A549 (cell line): ENCODE results near the gene FRY. TPM values are rescaled to one million over a fixed set of nuclear protein-coding genes. Genes with fewer than 3 reads are reported as not detected.

Source experiments
- ATAC-seq, 2 experiments: fragments of 200-7000 bp in 1 of 2; fragments of >200 bp in 1 of 2; cut with Nextera tagmentation in 1 of 2; cut with Tn5 transposase in 1 of 2; 3 replicates each; pipeline versions ENCODE4 v1.8.0 to v1.9.1; 2018 to 2020; ENCODE audit warnings: mild to moderate bottlenecking in 1 of 2, moderate library complexity in 1 of 2
- CTCF ChIA-PET: fragments of 300-600 bp; sonication (Branson Sonifier 250); formaldehyde crosslinking; extraction: SDS; loops from one replicate; lab custom pipeline; 2021; ENCODE audit warnings: antibody characterized with exemption, inconsistent platforms; lab: Yijun Ruan, JAX
- POLR2A ChIA-PET: fragments of 350-600 bp; formaldehyde crosslinking; extraction: SDS; loops from one replicate; lab custom pipeline; 2021; ENCODE audit warnings: antibody characterized with exemption, inconsistent platforms; lab: Yijun Ruan, JAX
- DNase-seq, 2 experiments: peaks; one replicate each; pipeline versions ENCODE4 v3.0.0 to v3.0.0-alpha.2; 2011 to 2016; ENCODE audit warnings: low read depth in 1 of 2, low spot score in 1 of 2
- FAIRE-seq: peaks from 2 replicates; lab custom pipeline; 2011; peaks lifted over from hg19 to GRCh38; lab: Jason Lieb, UNC
- H3K27ac ChIP-seq, 2 experiments: fragments of >200 bp; sonication (Bioruptor Twin); formaldehyde crosslinking; 3 replicates each; pipeline ENCODE4 v1.5.1; 2016 to 2017
- H3K4me1 ChIP-seq: fragments of >200 bp; sonication (Bioruptor Twin); formaldehyde crosslinking; 3 replicates; pipeline ENCODE4 v1.6.1; 2016
- H3K4me2 ChIP-seq: fragments of >200 bp; sonication (Bioruptor Twin); formaldehyde crosslinking; 3 replicates; pipeline ENCODE4 v1.6.1; 2016
- H3K4me3 ChIP-seq: fragments of >200 bp; sonication (Bioruptor Twin); formaldehyde crosslinking; 3 replicates; pipeline ENCODE4 v1.5.1; 2016
- H3K9me3 ChIP-seq: fragments of >200 bp; sonication (Bioruptor Twin); formaldehyde crosslinking; 3 replicates; pipeline ENCODE4 v1.6.1; 2016
- BHLHE40 ChIP-seq: IDR thresholded peaks from 2 replicates; pipeline ENCODE4 v1.6.1; 2012; ENCODE audit warnings: low read depth, low read length, inconsistent platforms
- CBX2 ChIP-seq: fragments of 200-600 bp; sonication (generic); IDR thresholded peaks from 2 replicates; pipeline ENCODE4 v1.6.1; 2016; ENCODE audit warnings: low read depth, mild to moderate bottlenecking, borderline replicate concordance
- CBX8 ChIP-seq: fragments of 200-600 bp; sonication (generic); IDR thresholded peaks from 2 replicates; pipeline ENCODE4 v1.6.1; 2016
- CHD2 ChIP-seq: fragments of 150-350 bp; IDR thresholded peaks from 2 replicates; pipeline ENCODE4 v1.6.1; 2014; ENCODE audit warnings: low read length; ENCODE audit not compliant: partially characterized antibody
- CHD4 ChIP-seq: fragments of 200-600 bp; sonication (generic); IDR thresholded peaks from 2 replicates; pipeline ENCODE4 v1.6.1; 2016; ENCODE audit warnings: antibody characterized with exemption, mild to moderate bottlenecking, borderline replicate concordance
- EHF ChIP-seq: fragments of 250-450 bp; sonication (Bioruptor Pico); IDR thresholded peaks from 2 replicates; pipeline ENCODE4 v1.5.0; 2020; ENCODE audit warnings: mild to moderate bottlenecking
- EHMT2 ChIP-seq: fragments of 200-600 bp; sonication (generic); IDR thresholded peaks from 2 replicates; pipeline ENCODE4 v1.6.1; 2016; ENCODE audit warnings: antibody characterized with exemption, low read depth, mild to moderate bottlenecking, moderate library complexity
- EP300 ChIP-seq, 2 experiments: fragments of >200 bp; sonication (Bioruptor Twin); formaldehyde crosslinking; IDR thresholded peaks; 2 replicates in 1 of 2; 3 replicates in 1 of 2; pipeline ENCODE4 v1.6.1; 2016 to 2017
- FOSB ChIP-seq: fragments of 250-450 bp; sonication (Bioruptor Pico); IDR thresholded peaks from 2 replicates; pipeline ENCODE4 v1.5.0; 2020; ENCODE audit warnings: mild to moderate bottlenecking, moderate library complexity
- HDAC2 ChIP-seq: fragments of 200-600 bp; sonication (generic); IDR thresholded peaks from 2 replicates; pipeline ENCODE4 v1.6.1; 2016
- HEYL ChIP-seq: fragments of 250-450 bp; sonication (Bioruptor Pico); IDR thresholded peaks from 2 replicates; pipeline ENCODE4 v1.8.0; 2021; ENCODE audit warnings: mild to moderate bottlenecking, moderate library complexity
- HOXB13 ChIP-seq: fragments of 250-450 bp; sonication (Bioruptor Pico); IDR thresholded peaks from 2 replicates; pipeline ENCODE4 v1.5.0; 2020; ENCODE audit warnings: low read depth, mild to moderate bottlenecking, moderate library complexity
- JUN ChIP-seq, 2 experiments: fragments of >200 bp; sonication (Bioruptor Twin); formaldehyde crosslinking; IDR thresholded peaks; 2 replicates in 1 of 2; 3 replicates in 1 of 2; pipeline ENCODE4 v1.6.1; 2016 to 2017
- KDM1A ChIP-seq: fragments of 200-600 bp; sonication (generic); IDR thresholded peaks from 2 replicates; pipeline ENCODE4 v1.6.1; 2016; ENCODE audit warnings: low read depth, mild to moderate bottlenecking
- MAFK ChIP-seq: fragments of 450-650 bp; IDR thresholded peaks from 2 replicates; pipeline ENCODE4 v1.6.1; 2014; ENCODE audit not compliant: partially characterized antibody
- NFE2L2 ChIP-seq: fragments of 150-350 bp; conservative IDR thresholded peaks from 2 replicates; pipeline ENCODE4 v1.6.1; 2014; ENCODE audit warnings: low read length
- NPAS2 ChIP-seq: fragments of 250-450 bp; sonication (Bioruptor Pico); IDR thresholded peaks from 2 replicates; pipeline ENCODE4 v1.8.0; 2022; ENCODE audit warnings: mild to moderate bottlenecking, moderate library complexity, borderline replicate concordance
- POLR2A ChIP-seq: IDR thresholded peaks from 2 replicates; pipeline ENCODE4 v1.6.1; 2012; ENCODE audit warnings: mild to moderate bottlenecking, low read length
- RAD21 ChIP-seq, 2 experiments: fragments of >200 bp in 1 of 2; sonication (Bioruptor Twin) in 1 of 2; formaldehyde crosslinking in 1 of 2; IDR thresholded peaks in 1 of 2; conservative IDR thresholded peaks in 1 of 2; 2 replicates in 1 of 2; 3 replicates in 1 of 2; pipeline ENCODE4 v1.6.1; 2012 to 2018; ENCODE audit warnings: inconsistent platforms in 1 of 2
- RCOR1 ChIP-seq: fragments of 150-350 bp; IDR thresholded peaks from 2 replicates; pipeline ENCODE4 v1.6.1; 2014; ENCODE audit warnings: antibody characterized with exemption, low read length, low read depth
- RFX5 ChIP-seq: fragments of 450-650 bp; IDR thresholded peaks from 2 replicates; pipeline ENCODE4 v1.7.1; 2014; ENCODE audit warnings: antibody characterized with exemption, mild to moderate bottlenecking, moderate library complexity
- RNF2 ChIP-seq: fragments of 200-600 bp; sonication (generic); IDR thresholded peaks from 2 replicates; pipeline ENCODE4 v1.6.1; 2016; ENCODE audit warnings: low read depth, mild to moderate bottlenecking, antibody characterized with exemption, moderate library complexity, borderline replicate concordance
- SREBF2 ChIP-seq: fragments of 450-650 bp; IDR thresholded peaks from 2 replicates; pipeline ENCODE4 v1.6.1; 2014; ENCODE audit warnings: mild to moderate bottlenecking, moderate library complexity
- ZC3H11A ChIP-seq: fragments of 450-650 bp; IDR thresholded peaks from 2 replicates; pipeline ENCODE4 v1.6.1; 2014; ENCODE audit warnings: antibody characterized with exemption, mild to moderate bottlenecking
- ZFP36 ChIP-seq: fragments of 450-650 bp; IDR thresholded peaks from 2 replicates; pipeline ENCODE4 v1.6.1; 2014; ENCODE audit warnings: borderline replicate concordance; ENCODE audit not compliant: partially characterized antibody
- ZNF302 ChIP-seq: fragments of 250-450 bp; sonication (Bioruptor Pico); IDR thresholded peaks from 2 replicates; pipeline ENCODE4 v1.9.0; 2021; ENCODE audit warnings: inconsistent platforms, mild to moderate bottlenecking, moderate library complexity
- WGBS: methylation state at CpG from one replicate; pipeline ENCODE4 v1.1.6; 2017; ENCODE audit errors: missing lambda C conversion rate; 5-methylcytosine and 5-hydroxymethylcytosine counted together
- polyA plus RNA-seq, 4 experiments: library from polyadenylated mRNA; depleted of rRNA in 3 of 4; stranded (reverse); fragments of >200 nt; fragmentation: RNase III in 1 of 4; extraction: RNeasy Plus Mini Kit Qiagen cat#74134 plus additional on column Dnase treatment in 1 of 4; gene quantifications; 2 replicates in 3 of 4; 3 replicates in 1 of 4; pipeline ENCODE4 v1.2.3, GENCODE V29; 2011 to 2017
- TF ChIP-seq, protein P1 (sequence below): fragments of >200 bp; sonication (Bioruptor Twin); formaldehyde crosslinking; IDR thresholded peaks from 3 replicates; pipeline ENCODE4 v1.5.1; 2016
- TF ChIP-seq, protein P2 (sequence below): IDR thresholded peaks from 2 replicates; pipeline ENCODE4 v1.6.1; 2012
- TF ChIP-seq, protein P3 (sequence below): fragments of 250-450 bp; sonication (Bioruptor Pico); IDR thresholded peaks from 2 replicates; pipeline ENCODE4 v1.5.0; 2021; ENCODE audit warnings: mild to moderate bottlenecking, moderate library complexity, borderline replicate concordance
- TF ChIP-seq, protein P4 (sequence below): fragments of >200 bp; sonication (Bioruptor Twin); formaldehyde crosslinking; IDR thresholded peaks from 2 replicates; pipeline ENCODE4 v1.6.1; 2016
- TF ChIP-seq, protein P5 (sequence below): fragments of 250-450 bp; sonication (Bioruptor Pico); IDR thresholded peaks from 2 replicates; pipeline ENCODE4 v1.5.0; 2020; ENCODE audit warnings: low read depth, mild to moderate bottlenecking, moderate library complexity

Gene FRY
- polyA plus RNA-seq, 2 of the 4 experiments (the other 2 are of a cell fraction) = 0.08 to 0.26 TPM

DNA sequence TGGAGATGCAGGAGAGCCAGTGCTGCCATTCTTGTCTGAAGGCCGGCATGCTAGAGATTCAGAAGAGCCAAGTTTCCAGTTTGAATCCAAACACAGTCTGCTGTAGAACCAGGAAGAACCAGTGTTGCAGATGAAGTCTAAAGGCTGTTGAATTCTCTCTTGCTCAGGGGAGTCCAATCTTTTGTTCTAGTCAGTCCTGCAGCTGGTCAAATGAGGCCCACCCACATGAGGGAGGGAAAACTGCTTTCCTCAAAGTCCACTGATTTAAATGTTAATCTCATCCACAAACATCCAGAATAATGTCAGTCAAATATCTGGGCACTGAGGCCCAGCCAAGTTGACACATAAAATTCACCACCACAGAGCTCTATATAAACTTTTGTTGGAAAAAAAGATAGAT, 136.6 kb downstream of the FRY start (continued):
- TF ChIP-seq KDM1A (no peak), RNF2 (no peak)

DNA sequence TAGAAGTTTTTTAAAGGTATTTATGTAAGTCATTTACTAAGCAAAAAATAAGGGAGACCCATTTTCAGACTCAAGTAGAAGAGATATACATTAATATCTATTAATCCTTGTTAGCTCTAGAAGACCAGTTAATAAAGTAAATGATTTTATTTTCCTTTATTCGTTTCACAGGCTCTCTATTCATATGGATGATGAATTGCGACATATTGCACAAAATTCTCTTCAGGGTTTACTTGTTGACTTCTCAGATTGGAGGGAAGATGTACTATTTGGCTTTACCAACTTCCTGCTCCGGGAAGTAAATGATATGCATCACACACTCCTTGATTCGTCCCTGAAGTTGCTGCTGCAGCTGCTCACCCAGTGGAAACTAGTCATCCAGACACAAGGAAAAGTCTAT, 139.3 kb downstream of the FRY start:
- no peak for DNase-seq
- H3K4me3 ChIP-seq = no peak overlapping the region
- TF ChIP-seq ZFP36 (no peak), CHD2 (no peak), CHD4 (no peak), MAFK (no peak), RNF2 (no peak), JUN (IDR thresholded peaks at IDR 0.05) (no peak), HOXB13 (CRISPR knock-in tag) (no peak), EHF (no peak), NPAS2 (CRISPR knock-in tag) (no peak), FOSB (CRISPR knock-in tag) (no peak), RFX5 (no peak), BHLHE40 (no peak), CBX2 (no peak), HDAC2 (no peak), ZC3H11A (no peak)
- TF ChIP-seq, protein P1, sequence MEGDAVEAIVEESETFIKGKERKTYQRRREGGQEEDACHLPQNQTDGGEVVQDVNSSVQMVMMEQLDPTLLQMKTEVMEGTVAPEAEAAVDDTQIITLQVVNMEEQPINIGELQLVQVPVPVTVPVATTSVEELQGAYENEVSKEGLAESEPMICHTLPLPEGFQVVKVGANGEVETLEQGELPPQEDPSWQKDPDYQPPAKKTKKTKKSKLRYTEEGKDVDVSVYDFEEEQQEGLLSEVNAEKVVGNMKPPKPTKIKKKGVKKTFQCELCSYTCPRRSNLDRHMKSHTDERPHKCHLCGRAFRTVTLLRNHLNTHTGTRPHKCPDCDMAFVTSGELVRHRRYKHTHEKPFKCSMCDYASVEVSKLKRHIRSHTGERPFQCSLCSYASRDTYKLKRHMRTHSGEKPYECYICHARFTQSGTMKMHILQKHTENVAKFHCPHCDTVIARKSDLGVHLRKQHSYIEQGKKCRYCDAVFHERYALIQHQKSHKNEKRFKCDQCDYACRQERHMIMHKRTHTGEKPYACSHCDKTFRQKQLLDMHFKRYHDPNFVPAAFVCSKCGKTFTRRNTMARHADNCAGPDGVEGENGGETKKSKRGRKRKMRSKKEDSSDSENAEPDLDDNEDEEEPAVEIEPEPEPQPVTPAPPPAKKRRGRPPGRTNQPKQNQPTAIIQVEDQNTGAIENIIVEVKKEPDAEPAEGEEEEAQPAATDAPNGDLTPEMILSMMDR = no peak
- TF ChIP-seq, protein P2, sequence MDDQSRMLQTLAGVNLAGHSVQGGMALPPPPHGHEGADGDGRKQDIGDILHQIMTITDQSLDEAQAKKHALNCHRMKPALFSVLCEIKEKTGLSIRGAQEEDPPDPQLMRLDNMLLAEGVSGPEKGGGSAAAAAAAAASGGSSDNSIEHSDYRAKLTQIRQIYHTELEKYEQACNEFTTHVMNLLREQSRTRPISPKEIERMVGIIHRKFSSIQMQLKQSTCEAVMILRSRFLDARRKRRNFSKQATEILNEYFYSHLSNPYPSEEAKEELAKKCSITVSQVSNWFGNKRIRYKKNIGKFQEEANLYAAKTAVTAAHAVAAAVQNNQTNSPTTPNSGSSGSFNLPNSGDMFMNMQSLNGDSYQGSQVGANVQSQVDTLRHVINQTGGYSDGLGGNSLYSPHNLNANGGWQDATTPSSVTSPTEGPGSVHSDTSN = no peak
- TF ChIP-seq, protein P3, sequence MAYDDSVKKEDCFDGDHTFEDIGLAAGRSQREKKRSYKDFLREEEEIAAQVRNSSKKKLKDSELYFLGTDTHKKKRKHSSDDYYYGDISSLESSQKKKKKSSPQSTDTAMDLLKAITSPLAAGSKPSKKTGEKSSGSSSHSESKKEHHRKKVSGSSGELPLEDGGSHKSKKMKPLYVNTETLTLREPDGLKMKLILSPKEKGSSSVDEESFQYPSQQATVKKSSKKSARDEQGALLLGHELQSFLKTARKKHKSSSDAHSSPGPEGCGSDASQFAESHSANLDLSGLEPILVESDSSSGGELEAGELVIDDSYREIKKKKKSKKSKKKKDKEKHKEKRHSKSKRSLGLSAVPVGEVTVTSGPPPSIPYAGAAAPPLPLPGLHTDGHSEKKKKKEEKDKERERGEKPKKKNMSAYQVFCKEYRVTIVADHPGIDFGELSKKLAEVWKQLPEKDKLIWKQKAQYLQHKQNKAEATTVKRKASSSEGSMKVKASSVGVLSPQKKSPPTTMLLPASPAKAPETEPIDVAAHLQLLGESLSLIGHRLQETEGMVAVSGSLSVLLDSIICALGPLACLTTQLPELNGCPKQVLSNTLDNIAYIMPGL (CRISPR knock-in tag) = no peak
- TF ChIP-seq, protein P4, sequence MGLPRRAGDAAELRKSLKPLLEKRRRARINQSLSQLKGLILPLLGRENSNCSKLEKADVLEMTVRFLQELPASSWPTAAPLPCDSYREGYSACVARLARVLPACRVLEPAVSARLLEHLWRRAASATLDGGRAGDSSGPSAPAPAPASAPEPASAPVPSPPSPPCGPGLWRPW = no peak
- TF ChIP-seq, all 56 proteins: peak for 0
- FAIRE-seq = no peak
- CTCF ChIA-PET = no interaction called here
- H3K27ac ChIP-seq = no peak overlapping the region
- POLR2A ChIA-PET = no interaction called here
- 65% methylated on average over 4 of the region's 4 CpGs for WGBS
- no peaks in the 10 kb centered on the region for H3K9me3 ChIP-seq
- H3K4me2 ChIP-seq = no peak overlapping the region
- ATAC-seq = no peak
- no peaks in the 10 kb centered on the region for H3K4me1 ChIP-seq

DNA sequence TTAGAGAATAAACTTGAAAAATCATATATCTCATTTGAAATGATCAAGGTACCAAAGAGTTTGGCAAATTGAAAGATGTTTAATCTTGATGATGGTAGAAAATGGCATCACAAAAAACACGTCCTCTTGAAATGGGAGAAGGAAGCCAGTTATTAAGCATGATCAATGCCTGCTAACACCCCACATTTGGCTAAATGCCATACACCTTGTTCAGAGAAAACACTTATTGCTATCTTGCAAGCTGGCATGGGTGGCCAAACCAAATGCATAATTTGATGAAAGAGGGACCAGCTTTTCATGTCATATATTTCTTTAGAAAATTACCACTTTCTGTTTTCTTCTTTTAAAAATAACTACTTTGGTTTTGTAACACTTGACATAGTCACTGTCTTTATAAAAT, 142.3 kb downstream of the FRY start:
- DNase-seq (no peak), ATAC-seq (no peak), FAIRE-seq (no peak)
- Histone ChIP-seq H3K27ac (no peak overlapping the region), H3K4me1 (no peaks in the 10 kb centered on the region), H3K4me2 (no peak overlapping the region), H3K9me3 (no peaks in the 10 kb centered on the region), H3K4me3 (no peak overlapping the region)
- POLR2A ChIA-PET = no interaction called here
- WGBS = 29% methylated on average over 1 of the region's 1 CpG
- CTCF ChIA-PET = no interaction called here
- TF ChIP-seq CBX8 = no peak
- TF ChIP-seq RAD21 (conservative IDR thresholded peaks at IDR 0.05 in 1 of 2, IDR thresholded peaks at IDR 0.05 in 1 of 2) = no peak
- no peak for TF ChIP-seq RCOR1
- TF ChIP-seq CHD4 = no peak
- no peak for TF ChIP-seq JUN (IDR thresholded peaks at IDR 0.05)
- TF ChIP-seq ZNF302 (CRISPR knock-in tag) = no peak
- TF ChIP-seq, protein P5, sequence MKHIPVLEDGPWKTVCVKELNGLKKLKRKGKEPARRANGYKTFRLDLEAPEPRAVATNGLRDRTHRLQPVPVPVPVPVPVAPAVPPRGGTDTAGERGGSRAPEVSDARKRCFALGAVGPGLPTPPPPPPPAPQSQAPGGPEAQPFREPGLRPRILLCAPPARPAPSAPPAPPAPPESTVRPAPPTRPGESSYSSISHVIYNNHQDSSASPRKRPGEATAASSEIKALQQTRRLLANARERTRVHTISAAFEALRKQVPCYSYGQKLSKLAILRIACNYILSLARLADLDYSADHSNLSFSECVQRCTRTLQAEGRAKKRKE (CRISPR knock-in tag) = no peak
- TF ChIP-seq, protein P3 (CRISPR knock-in tag) = no peak
- TF ChIP-seq EP300 (IDR thresholded peaks at IDR 0.05) = no peak
- TF ChIP-seq HEYL = no peak
- TF ChIP-seq EHMT2 = no peak
- TF ChIP-seq POLR2A = no peak
- no peak for TF ChIP-seq SREBF2
- no peak for TF ChIP-seq BHLHE40
- no peak for TF ChIP-seq NFE2L2
